HG02981 (cell line): Measurements from ENCODE around the gene RASEF.
A peak's percentile ranks its signal among the peaks of the same experiment; 100 is the strongest.

ENCODE experiments used
- ATAC-seq: cut with Tn5 transposase; IDR thresholded peaks from one replicate; pipeline ENCODE4 v1.9.1; 2021; ENCODE audit warnings: mild to moderate bottlenecking, moderate library complexity; ENCODE audit not compliant: unreplicated experiment

RASEF gene

GRCh38 chr9:83013867-83014605 lies 48.9 kb downstream of the RASEF start:
- no peak for ATAC-seq

- no peak for ATAC-seq
Observed at GRCh38 chr9:83012922-83013838, 49.8 kb downstream of the RASEF start.

- ATAC-seq = no peak
Observed at GRCh38 chr9:83012168-83012921, 50.6 kb downstream of the RASEF start.

GRCh38 chr9:83011611-83012010 lies 51.3 kb downstream of the RASEF start:
- no peak for ATAC-seq

- no peak for ATAC-seq
Observed at GRCh38 chr9:83007521-83008300, 55.2 kb downstream of the RASEF start.

GRCh38 chr9:83006378-83006777 lies 56.6 kb downstream of the RASEF start:
- ATAC-seq = peak; percentile 73

- no peak for ATAC-seq
Observed at GRCh38 chr9:83005963-83006362, 57.0 kb downstream of the RASEF start.

- no peak for ATAC-seq
Observed at GRCh38 chr9:83005361-83005760, 57.6 kb downstream of the RASEF start.

- no peak for ATAC-seq
Observed at GRCh38 chr9:83002329-83002728, 60.6 kb downstream of the RASEF start.

- no peak for ATAC-seq
Observed at GRCh38 chr9:83000765-83001164, 62.2 kb downstream of the RASEF start.

GRCh38 chr9:82998409-82998808 lies 64.5 kb downstream of the RASEF start:
- no peak for ATAC-seq

GRCh38 chr9:82997476-82998140 lies 65.3 kb downstream of the RASEF start:
- ATAC-seq = no peak

- no peak for ATAC-seq
Observed at GRCh38 chr9:82996941-82997340, 66.0 kb downstream of the RASEF start.

- ATAC-seq = no peak
Observed at GRCh38 chr9:82993856-82994605, 68.9 kb downstream of the RASEF start.

- no peak for ATAC-seq
Observed at GRCh38 chr9:82991671-82992070, 71.3 kb downstream of the RASEF start.

GRCh38 chr9:82989929-82990328 lies 73.0 kb downstream of the RASEF start:
- no peak for ATAC-seq

GRCh38 chr9:82988488-82988887 lies 74.5 kb downstream of the RASEF start:
- ATAC-seq = no peak

GRCh38 chr9:82987370-82988189 lies 75.4 kb downstream of the RASEF start:
- ATAC-seq = no peak
